Stimulated activated CD8-positive, alpha-beta memory T cell treated with anti-CD3 and anti-CD28 coated beads, Interleukin-4, amount 100 ng/mL, for 48 hours (primary cell): ENCODE results near the gene MRPL1.

Experiments
- DNase-seq: peaks from one replicate; pipeline ENCODE4 v3.0.0-alpha.2; 2020

Gene MRPL1

DNA sequence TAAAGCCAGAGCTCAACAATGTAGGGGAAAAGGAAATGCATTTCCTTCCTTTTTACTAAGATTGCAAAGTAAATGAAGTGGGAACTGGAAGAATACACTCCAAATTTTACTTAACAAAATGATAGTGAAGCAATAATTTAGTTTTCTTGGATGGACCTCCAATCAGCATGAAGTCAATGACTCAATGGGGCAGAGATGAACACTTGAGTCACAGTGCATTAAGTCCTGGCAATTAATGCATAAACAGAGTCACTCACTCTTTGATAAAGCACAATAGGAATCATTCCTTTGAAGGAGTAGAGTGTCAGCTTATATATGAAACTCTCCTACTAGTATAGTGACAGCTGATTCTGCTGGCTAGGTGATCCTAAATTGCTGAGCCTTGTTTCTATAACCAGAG, 127.8 kb downstream of the MRPL1 start:
- no peak for DNase-seq

- DNase-seq, result no peak
These were observed 128.3 kb downstream of the MRPL1 start for GRCh38 chr4:77990904-77991358.

GRCh38 chr4:77992581-77992980, 130.0 kb downstream of the MRPL1 start:
- DNase-seq, result no peak

- DNase-seq, result no peak
These were observed 131.6 kb downstream of the MRPL1 start for GRCh38 chr4:77994194-77994721.

DNA sequence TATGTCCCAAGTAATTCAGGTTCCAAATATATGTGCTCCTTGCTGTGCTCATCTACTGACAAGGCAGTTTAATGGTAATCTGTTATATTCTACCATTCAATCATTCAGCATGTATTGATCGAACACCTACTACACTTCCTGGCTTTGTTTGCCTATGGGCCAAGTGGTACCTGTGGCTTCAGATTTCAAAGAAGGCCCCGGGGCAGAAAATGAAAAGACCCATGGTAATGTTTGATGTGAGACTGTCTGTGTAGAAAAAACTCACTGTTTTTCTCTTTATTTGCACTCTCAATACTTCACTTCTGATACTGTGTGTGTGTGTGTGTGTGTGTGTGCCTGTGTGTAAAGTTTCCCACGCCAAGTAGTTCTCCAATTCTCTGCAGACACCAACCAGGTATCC, 133.4 kb downstream of the MRPL1 start:
- no peak for DNase-seq

- no peak for DNase-seq
These were observed 138.9 kb downstream of the MRPL1 start for GRCh38 chr4:78001531-78001930.

DNA sequence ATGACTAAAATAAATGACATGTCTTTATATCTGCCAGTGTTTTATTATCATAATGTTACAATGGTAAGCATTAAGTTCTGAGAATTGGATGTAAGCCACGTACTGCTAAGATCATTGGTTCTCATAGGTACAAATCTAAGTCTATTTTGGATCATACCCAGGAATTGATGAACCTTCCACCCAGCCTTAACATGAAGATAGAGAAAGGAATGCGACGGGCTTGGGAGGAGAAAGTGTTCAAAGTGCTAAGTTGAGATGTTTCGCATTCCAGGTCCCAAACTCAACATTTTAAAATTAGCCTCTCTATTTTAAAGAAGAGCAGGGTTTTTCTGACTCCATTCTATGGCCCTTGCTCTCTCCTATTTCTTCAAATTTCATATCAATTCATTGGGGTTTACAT, 139.6 kb downstream of the MRPL1 start:
- DNase-seq, result no peak
